DOHH2 (cell line): ENCODE data around the gene POFUT1.
A peak's percentile ranks its signal among the peaks of the same experiment; 100 is the strongest.

Experiments used
- H3F3A ChIP-seq: fragments of 200-600 bp; sonication (generic), shearing (Covaris generic); 2 replicates; pipeline ENCODE4 v1.6.0; 2016; ENCODE audit warnings: antibody characterized with exemption, mild to moderate bottlenecking; ENCODE audit not compliant: control insufficient read depth, insufficient read depth
- H3K27ac ChIP-seq: fragments of 200-600 bp; sonication (generic); 2 replicates; pipeline ENCODE4 v1.5.1; 2014; ENCODE audit warnings: low read depth, mild to moderate bottlenecking, low read length, moderate library complexity
- H3K27me3 ChIP-seq: fragments of 200-600 bp; sonication (generic); 2 replicates; pipeline ENCODE4 v1.6.1; 2014; ENCODE audit warnings: mild to moderate bottlenecking, low read length, mixed read lengths; ENCODE audit not compliant: control insufficient read depth
- H3K36me3 ChIP-seq: fragments of 200-600 bp; sonication (generic); 2 replicates; pipeline ENCODE4 v1.6.1; 2014; ENCODE audit warnings: mild to moderate bottlenecking, low read length, moderate library complexity, mixed read lengths; ENCODE audit not compliant: control insufficient read depth
- H3K4me1 ChIP-seq: fragments of 200-600 bp; sonication (generic); 2 replicates; pipeline ENCODE4 v1.6.1; 2014; ENCODE audit warnings: mild to moderate bottlenecking, low read length, mixed read lengths; ENCODE audit not compliant: control insufficient read depth
- H3K4me2 ChIP-seq: fragments of 200-600 bp; sonication (generic); 2 replicates; pipeline ENCODE4 v1.6.0; 2014; ENCODE audit warnings: mild to moderate bottlenecking, low read length, moderate library complexity
- H3K4me3 ChIP-seq: fragments of 200-600 bp; sonication (generic); 2 replicates; pipeline ENCODE4 v1.5.1; 2014; ENCODE audit warnings: mild to moderate bottlenecking, low read length, mixed read lengths
- H3K79me2 ChIP-seq: fragments of 200-600 bp; sonication (generic); 2 replicates; pipeline ENCODE4 v1.6.1; 2014; ENCODE audit warnings: mild to moderate bottlenecking, low read length, mixed read lengths; ENCODE audit not compliant: control insufficient read depth
- H3K9me2 ChIP-seq: fragments of 200-600 bp; sonication (generic); replicated peaks from 2 replicates; pipeline ENCODE4 v1.6.1; 2014; ENCODE audit warnings: mild to moderate bottlenecking, low read length, mixed read lengths; ENCODE audit not compliant: control insufficient read depth
- H3K9me3 ChIP-seq: fragments of 200-600 bp; sonication (generic); 2 replicates; pipeline ENCODE4 v1.6.1; 2014; ENCODE audit warnings: antibody characterized with exemption, low read length, mixed read lengths; ENCODE audit not compliant: control insufficient read depth, insufficient read depth
- H4K20me1 ChIP-seq: fragments of 200-600 bp; sonication (generic); 2 replicates; pipeline ENCODE4 v1.6.0; 2014; ENCODE audit warnings: low read depth, mild to moderate bottlenecking, antibody characterized with exemption, low read length, moderate library complexity; ENCODE audit not compliant: control insufficient read depth, insufficient read depth
- EZH2phosphoT487 ChIP-seq: fragments of 200-600 bp; sonication (generic); IDR thresholded peaks from 2 replicates; pipeline ENCODE4 v1.6.1; 2017; ENCODE audit warnings: borderline replicate concordance, mild to moderate bottlenecking, antibody characterized with exemption, low read length, moderate library complexity, mixed read lengths
- TF ChIP-seq, protein P1 (sequence below): fragments of 200-600 bp; sonication (generic); IDR thresholded peaks from one replicate; pipeline ENCODE4 v1.5.1; 2014; ENCODE audit warnings: antibody characterized with exemption, mild to moderate bottlenecking, low read depth, low read length; ENCODE audit not compliant: poor library complexity, severe bottlenecking

POFUT1 gene

DNA sequence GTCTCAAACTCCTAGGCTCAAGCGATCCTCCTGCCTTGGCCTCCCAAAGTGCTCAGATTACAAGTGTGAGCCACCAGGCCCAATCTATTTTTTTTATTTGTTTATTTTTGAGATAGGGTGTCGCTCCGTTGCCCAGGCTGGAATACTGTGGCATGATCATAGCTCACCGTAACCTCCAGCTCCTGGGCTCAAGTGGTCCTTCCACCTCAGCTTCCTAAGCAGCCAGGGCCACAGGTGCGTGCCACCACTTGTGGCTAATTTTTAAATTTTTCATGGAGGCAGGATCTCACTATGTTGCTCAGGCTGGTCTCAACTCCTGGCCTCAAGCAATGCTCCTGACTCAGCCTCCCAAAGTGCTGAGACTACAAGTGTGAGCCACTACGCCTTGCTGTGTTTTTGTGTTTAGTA lies 79.6 kb downstream of the POFUT1 start:
- no peaks in the 10 kb centered on the region for H4K20me1 ChIP-seq
- no peaks in the 10 kb centered on the region for H3K9me3 ChIP-seq
- no peak for TF ChIP-seq EZH2phosphoT487
- TF ChIP-seq, protein P1, sequence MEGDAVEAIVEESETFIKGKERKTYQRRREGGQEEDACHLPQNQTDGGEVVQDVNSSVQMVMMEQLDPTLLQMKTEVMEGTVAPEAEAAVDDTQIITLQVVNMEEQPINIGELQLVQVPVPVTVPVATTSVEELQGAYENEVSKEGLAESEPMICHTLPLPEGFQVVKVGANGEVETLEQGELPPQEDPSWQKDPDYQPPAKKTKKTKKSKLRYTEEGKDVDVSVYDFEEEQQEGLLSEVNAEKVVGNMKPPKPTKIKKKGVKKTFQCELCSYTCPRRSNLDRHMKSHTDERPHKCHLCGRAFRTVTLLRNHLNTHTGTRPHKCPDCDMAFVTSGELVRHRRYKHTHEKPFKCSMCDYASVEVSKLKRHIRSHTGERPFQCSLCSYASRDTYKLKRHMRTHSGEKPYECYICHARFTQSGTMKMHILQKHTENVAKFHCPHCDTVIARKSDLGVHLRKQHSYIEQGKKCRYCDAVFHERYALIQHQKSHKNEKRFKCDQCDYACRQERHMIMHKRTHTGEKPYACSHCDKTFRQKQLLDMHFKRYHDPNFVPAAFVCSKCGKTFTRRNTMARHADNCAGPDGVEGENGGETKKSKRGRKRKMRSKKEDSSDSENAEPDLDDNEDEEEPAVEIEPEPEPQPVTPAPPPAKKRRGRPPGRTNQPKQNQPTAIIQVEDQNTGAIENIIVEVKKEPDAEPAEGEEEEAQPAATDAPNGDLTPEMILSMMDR = no peak
- peak overlapping the region; percentile 79 for H3K4me2 ChIP-seq
- H3K9me2 ChIP-seq = no peaks in the 10 kb centered on the region
- peaks cover 75% of the 10 kb centered on the region for H3K4me1 ChIP-seq
- peaks cover 36% of the 10 kb centered on the region for H3K36me3 ChIP-seq
- H3K79me2 ChIP-seq = peaks cover 79% of the 10 kb centered on the region
- no peaks in the 10 kb centered on the region for H3K27me3 ChIP-seq
- H3K4me3 ChIP-seq = peak overlapping the region; percentile 10; the same call in 1 of the 2 replicates
- peak overlapping the region; percentile 99 for H3K27ac ChIP-seq
- peaks cover 28% of the 10 kb centered on the region for H3F3A ChIP-seq
